ENCODE results near the gene PTPRT.

GRCh38 chr20:42902509-42902908 is 287.2 kb downstream of the PTPRT start:
- TF ChIP-seq CTCF (conservative IDR thresholded peaks at IDR 0.05 in 1 of 2, IDR thresholded peaks at IDR 0.05 in 1 of 2; ENCODE audit: low read depth in 1 of 2, low read length in 2 of 2) (no peak), EZH2 (IDR thresholded peaks at IDR 0.05; ENCODE audit: low read length, missing control alignments) (no peak)
